HG02943 (cell line): ENCODE measurements around the gene CAPN2.
A peak's percentile ranks its signal among the peaks of the same experiment; 100 is the strongest.
"Not testable (repeated sequence)": the region's sequence is repeated elsewhere in the genome, so short reads cannot be mapped to it uniquely, and the experiment has no call there.

Source experiments
- ATAC-seq: cut with Tn5 transposase; IDR thresholded peaks from one replicate; pipeline ENCODE4 v1.9.1; 2021; ENCODE audit warnings: mild to moderate bottlenecking, low read depth, moderate library complexity; ENCODE audit not compliant: unreplicated experiment

The CAPN2 gene

GRCh38 chr1:223736638-223737037, 24.3 kb downstream of the CAPN2 start:
- ATAC-seq, result not testable (repeated sequence)

GRCh38 chr1:223737342-223737741, 25.0 kb downstream of the CAPN2 start:
- no peak for ATAC-seq

DNA sequence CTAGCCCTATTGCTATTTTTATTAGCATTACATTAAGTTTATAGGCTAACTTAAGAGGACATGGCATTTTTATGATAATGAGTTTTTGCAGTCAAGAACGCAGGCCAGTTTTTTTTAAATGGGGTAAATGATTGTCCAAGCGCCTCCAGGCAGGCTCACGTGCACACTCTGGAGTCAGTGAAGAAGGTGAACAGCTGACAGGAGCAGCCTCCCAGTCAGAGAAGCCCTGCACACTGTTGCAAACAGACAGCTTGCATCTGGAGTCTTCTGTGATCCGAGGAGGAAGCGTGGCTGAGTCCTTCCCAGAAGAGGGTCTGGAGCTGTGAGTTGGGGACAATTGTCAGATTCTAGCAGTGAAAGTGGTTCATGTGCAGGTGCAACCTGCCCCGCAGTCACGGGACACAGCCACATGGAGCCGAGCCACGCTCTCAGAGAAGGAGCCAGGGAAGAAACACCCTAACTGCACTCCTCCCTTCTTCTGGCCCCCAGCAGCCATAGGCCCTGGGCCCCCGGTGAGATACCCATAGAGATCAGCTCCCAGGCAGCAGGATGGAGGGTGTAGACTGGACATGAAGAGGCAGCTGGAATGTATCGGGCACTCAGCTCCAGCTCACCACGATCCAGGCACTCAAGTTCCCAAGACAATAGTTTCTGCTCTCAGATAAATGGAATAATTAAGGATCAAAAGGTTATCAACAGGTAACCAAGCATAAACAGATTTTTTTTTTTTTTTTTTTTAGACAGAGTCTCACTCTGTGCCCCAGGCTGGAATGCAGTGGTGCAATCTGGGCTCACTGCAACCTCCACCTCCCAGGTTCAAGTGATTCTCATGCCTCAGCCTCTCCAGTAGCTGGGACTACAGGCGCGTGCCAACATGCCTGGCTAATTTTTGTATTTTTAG, 26.4 kb downstream of the CAPN2 start:
- no peak for ATAC-seq

DNA sequence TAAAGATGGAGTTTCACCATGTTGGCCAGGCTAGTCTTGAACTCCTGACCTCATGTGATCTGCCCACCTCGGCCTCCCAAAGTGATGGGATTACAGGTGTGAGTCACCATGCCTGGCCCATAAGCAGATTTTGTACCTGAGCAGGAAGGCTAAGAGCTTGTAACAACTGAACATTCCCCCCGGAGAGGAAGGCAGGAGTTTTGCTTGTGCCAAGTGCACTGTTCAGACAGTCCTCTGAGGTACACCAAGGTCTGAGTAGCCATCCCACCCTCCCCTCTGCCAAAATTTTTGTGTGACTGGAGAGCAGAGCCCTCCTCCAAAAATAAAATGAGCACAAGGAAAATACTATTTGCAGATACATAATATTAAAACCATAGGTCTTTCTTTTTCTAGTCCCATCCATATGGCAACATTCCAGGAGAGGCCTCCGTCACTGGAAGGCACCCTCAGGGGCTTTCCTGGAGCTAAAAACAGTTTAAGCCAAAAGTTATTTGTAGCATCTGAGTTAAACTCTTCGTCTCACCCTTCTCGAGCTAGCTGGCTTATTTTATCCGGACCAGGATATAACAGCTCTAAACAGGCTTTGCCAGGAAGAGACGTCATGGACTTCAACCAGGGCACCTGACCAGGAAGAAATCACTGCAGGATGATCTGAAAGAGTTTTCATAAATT, 27.2 kb downstream of the CAPN2 start:
- no peak for ATAC-seq

- not testable (repeated sequence) for ATAC-seq
These were observed 27.8 kb downstream of the CAPN2 start for GRCh38 chr1:223740038-223740736.

DNA sequence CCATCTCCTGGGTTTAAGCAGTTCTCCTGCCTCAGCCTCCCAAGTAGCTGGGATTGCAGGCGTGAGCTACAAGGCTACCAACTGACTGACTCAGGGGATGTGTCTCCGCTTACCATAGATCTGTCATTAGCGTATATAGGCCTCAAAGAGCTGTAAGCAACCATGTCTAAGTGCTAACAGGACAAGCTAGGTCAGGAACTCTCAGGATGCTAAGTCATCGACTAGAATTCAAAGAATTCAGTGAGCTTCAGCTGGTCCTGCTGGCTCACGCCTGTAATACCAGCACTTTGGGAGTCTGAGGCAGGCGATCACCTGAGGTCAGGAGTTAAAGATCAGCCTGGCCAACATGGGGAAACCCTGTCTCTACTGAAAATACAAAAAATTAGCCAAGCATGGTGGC, 29.5 kb downstream of the CAPN2 start:
- ATAC-seq, result no peak

- ATAC-seq, result no peak
These were observed 30.6 kb downstream of the CAPN2 start for GRCh38 chr1:223742856-223743517.

- ATAC-seq, result no peak
These were observed 33.4 kb downstream of the CAPN2 start for GRCh38 chr1:223745731-223746130.

GRCh38 chr1:223747838-223748335, 35.5 kb downstream of the CAPN2 start:
- ATAC-seq, result no peak

GRCh38 chr1:223748405-223748772, 36.0 kb downstream of the CAPN2 start:
- no peak for ATAC-seq

DNA sequence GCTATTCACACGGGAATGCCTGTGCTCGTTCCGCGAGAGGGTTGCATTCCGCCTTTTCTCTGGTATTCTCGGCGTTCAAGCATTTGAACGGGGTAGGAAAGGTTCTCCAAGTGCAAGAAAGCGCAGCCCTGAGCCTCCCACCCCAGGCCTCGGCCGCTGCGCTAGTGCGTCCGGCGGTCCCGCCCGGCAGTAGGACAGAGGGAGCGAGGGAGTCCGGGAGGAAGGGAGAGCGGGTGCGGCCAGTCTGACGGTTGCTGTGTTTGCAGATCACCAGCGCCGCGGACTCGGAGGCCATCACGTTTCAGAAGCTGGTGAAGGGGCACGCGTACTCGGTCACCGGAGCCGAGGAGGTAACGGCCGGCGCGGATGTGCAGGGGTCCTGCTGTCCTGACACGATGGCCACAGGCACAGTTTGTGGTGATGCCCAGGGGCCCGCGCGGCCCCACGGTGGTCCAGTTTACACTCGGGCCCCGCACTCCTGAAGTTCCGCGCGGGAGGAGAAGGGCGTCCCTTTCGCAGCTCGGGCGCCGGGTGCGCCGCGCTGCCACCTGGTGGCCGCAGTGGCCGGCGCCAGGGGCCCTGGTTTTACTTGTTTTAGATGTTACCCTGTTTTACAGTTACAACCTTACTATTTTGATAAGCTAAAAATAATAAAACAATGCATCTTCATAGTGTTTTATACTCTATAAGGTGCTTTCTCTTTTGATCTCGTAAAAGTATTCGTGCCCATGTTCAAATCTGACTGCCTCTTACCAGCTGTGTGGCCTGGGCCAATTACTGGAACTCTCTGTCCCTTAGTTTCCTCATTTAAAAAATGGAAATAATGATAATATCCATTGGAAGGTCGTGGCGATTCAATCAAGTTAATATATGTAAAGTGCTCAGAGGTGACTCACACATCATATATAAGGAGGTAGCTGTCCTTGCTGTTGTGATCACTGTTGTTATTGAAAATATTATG, 36.7 kb downstream of the CAPN2 start:
- peak; percentile 73 for ATAC-seq

- ATAC-seq, result no peak
These were observed 38.6 kb downstream of the CAPN2 start for GRCh38 chr1:223750730-223751570.

DNA sequence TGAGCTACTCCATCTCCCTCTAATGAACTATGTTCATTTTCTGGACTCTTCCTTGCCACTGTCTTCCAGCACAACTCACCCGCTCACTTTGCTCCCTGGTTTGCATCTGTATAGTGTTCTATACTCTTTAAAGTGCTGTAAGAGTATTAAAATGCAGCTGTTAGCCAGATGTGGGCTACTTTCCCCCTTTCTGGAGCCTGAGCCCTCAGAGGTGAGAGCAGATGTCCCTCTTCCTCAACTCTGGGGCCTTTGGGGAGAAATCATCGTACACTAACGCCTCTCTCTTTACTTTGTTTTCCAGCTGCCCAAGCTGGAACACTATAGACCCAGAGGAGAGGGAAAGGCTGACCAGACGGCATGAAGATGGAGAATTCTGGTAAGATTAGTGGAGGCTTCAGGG, 39.4 kb downstream of the CAPN2 start:
- no peak for ATAC-seq

DNA sequence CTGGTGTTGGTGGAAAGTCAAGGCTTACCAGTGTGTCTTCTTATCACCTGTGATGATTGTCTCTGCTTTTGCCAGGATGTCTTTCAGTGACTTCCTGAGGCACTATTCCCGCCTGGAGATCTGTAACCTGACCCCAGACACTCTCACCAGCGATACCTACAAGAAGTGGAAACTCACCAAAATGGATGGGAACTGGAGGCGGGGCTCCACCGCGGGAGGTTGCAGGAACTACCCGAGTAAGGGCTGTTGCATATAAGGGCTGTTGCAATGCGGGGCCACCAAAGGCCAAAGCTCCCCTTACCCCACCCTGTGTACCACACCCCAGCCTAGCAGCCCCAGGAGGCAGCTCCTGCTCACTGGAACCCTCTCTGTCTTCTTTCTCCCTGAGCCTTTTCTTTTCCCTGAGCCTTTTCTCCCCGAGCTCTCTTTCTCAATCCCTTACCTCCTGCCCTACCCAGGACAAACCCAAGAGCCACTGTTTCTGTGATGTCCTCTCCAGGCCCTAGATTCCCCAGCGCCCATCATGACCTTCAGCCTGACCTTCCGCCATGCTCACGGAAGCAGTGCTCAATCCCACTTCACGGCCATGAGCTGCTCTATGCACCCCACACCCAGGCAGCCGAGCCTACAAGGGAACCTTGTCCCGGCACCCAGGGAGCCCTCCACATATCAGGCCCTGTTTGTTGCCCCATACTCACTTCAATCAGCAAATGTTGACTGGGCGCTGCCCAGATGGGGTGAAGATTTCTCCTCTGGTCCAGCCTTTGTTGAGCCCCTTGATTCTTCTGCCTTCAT, 40.6 kb downstream of the CAPN2 start:
- ATAC-seq, result no peak

DNA sequence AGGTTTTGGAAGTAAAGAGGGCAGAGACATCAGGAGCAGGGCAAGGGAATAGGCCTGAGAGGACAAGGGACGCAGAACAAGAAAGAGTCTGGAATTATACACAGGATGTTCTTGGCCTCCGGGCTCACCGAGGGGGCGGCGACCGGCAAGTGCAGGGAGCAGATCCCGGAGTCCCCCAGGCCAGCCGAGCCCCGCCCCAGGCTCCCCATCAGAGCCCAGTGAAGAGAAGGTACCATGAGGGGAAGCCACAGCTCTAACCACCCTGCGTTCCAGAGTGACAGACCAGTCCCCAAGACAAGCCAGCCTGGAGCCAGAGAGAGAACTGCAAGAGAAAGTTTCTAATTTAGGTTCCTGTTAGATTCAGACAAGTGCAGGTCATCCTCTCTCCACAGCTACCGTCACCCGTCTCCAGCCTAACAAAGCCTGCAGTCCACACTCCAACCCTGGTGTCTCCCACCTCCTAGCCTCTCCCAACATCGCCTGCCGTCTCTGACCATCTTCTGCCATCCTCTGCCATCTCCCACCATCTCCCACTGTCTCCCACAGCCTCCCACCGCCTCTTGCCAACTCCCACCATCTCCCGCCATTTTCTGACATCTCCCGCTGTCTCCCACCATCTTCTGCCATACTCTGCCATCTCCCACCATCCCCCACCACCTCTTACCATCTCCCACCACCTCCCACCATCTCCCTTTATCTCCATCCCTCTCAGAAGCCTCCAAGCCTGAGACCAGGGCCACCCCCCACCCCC, 42.5 kb downstream of the CAPN2 start:
- ATAC-seq, result no peak

GRCh38 chr1:223755432-223755792, 43.1 kb downstream of the CAPN2 start:
- no peak for ATAC-seq
